GM18519 (cell line): ENCODE measurements around the gene KCNJ16.

Experiments used
- ATAC-seq: cut with Tn5 transposase; IDR thresholded peaks from one replicate; pipeline ENCODE4 v1.9.1; 2021; ENCODE audit warnings: mild to moderate bottlenecking, moderate library complexity; ENCODE audit not compliant: unreplicated experiment, low FRiP score

KCNJ16 gene

DNA sequence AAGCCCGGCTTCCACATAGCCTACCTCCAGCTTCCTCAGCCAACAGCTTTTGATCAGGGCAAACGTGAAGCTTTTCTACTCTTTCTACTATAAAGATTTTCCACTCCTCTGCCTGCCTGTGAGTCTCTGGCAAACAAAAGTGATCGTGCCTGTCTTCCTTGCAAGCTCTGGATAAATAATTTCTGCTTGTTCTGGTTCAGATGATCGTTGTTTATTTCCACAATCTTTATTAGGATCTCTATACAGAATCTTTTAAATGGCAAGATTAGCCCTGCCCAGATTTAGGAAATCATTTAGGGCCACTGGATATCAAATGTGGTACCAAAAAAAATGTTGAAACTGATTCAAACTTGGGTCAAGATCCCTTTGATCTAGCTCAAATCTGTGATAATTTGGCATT, 20.4 kb downstream of the KCNJ16 start:
- no peak for ATAC-seq

DNA sequence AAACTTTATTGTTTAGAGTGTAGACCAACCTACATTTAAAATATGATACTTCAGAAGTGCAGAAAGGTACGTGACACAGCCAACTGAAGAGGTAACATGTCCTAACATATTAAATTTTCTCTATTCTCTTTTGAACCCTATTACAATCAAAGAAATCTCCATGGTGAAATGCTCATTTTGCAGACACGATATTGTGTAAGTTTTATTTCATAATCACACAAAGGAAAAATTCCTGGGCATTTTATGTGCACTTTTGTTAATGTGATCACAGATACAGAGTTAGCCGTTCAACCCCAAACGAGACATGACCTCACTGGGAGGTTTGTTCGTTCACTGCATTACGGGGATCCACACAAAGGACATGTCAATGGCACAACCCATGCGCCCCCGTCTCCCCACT, 21.8 kb downstream of the KCNJ16 start:
- ATAC-seq = no peak

DNA sequence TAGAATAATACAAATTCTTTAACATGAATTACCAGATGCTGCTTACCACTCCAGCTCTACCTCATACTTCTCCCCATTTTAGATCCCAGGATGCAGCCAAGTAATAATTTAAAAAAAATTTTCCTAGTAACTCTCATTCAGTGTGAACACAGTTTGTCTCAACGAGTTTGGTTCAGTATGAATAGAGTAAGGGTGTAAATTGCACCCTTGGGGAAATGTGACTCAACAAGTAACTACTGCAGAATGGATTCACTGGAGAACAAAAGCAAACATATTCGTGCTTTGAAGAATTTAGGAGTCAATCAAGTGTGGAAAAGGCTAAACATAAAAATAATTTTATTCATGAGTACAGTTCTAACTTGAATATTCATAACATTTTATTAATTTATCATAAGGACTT, 23.0 kb downstream of the KCNJ16 start:
- no peak for ATAC-seq

DNA sequence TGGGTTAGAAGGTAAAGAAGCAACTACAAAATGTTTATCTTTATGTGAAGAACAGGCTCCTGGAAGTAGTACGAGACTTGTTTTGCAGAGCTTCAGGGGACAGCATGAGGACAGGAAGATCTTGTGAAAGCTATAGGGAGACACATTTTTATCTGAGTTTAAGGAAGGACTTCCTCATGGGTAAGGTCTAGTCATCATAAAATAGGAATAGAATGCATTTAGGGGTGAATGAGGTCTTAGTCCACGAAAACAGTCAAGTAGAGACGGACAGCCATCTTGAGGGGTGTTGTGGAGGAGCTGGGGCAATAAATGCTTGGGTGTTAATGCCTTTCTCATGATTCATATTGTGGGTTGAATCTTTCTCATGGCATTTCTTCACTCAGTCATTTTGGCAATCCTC, 24.3 kb downstream of the KCNJ16 start:
- no peak for ATAC-seq

DNA sequence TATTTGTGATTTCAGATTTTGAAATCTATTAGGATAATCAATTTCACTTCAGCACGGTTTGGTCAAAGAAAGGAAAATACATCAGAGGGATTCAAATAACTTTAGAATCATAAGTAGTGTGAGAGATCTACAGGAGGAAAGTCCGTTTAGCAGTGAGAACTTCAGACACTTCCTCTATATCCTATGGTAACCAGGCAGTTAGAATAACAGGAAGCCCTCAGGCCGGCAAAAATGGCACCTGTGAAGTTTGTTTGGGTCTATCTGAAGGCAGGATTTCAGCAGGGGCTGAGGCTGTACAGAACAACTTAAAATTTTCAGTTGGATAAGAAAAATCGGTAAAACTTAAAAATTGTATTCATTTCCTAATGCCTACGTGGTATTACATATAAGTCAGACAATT, 24.9 kb downstream of the KCNJ16 start:
- no peak for ATAC-seq

DNA sequence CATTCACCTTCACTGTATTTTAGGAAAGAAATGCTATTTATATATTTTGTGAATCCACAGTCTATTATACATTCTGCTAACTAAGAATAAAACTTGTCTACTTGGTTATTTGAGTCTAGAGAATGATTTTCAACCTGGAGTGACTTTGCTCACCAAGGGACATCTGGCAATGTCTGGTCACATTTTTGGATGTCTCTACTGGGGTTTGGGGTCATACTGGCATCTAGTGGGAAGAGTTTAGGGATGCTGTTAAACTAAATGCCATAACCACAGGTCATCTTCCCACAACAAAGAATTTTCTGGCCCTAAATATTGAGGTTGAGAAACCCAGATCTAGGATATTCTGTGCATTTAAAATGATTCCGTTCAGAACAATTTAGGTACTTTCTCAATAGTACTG, 26.0 kb downstream of the KCNJ16 start:
- no peak for ATAC-seq

DNA sequence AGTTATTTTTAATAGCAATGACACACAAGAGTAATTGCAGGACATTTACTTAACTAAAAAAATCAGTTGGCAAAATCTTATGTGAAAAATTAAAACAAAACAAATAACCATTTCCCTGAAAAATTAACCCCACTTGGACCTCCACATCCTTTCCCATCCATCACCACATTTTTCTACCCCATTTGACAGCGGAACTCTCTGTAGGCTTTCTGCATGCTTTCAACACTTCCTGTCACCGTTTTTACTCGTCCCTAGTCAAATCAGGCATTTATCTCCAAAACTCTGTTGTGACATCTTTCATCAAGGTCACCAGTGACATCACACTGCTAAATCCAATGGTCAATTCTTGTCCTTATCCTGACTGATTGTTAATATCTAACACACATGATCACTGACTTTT, 27.5 kb downstream of the KCNJ16 start:
- ATAC-seq = no peak

DNA sequence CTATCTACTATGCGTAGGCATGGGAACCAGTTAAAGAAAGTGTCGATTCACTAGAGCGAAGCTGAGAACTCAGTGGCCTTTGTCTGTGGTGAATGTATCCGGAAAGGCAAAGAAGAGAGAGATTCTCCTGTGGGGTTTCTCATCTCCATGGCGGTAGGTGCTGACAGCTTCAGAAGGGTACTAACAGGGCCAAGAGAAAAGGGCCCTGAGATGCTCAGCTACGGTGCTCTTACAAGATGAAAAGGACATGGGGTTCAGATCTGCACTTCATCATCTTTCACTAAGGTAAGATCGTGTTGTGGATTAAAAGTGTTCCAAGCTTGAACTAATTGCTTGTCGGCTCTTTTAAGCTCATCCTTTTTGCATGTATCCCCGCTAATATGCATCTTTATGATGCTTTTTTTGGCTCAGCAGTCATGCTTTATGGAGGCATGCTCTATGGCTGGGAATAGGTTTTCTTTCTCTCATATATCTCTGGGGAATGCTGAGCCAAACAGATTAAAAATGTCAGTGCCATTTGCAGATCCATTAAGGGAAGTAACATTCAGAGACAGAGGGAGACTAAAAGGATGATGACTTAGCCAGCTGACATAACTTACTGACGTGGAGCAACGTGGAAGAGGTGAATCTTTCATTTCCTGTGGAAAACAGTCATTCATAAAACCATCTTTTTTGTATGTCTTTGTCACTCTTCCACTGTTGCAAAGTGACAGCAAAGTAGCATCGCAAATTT, 29.9 kb downstream of the KCNJ16 start:
- ATAC-seq = no peak

DNA sequence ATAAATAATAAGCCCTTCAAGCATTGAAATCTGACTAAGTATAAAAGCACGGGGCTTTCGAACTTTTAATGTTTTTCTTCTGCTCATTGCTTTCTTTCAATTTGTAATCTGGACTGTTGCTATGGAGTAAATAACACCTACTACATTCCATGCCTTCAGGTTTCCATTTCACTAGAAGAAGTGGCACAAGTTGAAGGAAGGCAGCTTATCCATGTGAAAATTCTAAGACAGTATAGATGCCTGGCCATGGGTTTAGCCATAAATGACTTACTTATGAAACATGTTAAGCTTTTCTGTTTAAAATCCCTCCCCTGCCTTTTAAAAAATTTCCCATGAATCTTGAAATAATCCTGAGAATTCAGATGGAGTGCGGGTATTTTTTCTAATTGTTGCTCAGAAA, 30.6 kb downstream of the KCNJ16 start:
- no peak for ATAC-seq

DNA sequence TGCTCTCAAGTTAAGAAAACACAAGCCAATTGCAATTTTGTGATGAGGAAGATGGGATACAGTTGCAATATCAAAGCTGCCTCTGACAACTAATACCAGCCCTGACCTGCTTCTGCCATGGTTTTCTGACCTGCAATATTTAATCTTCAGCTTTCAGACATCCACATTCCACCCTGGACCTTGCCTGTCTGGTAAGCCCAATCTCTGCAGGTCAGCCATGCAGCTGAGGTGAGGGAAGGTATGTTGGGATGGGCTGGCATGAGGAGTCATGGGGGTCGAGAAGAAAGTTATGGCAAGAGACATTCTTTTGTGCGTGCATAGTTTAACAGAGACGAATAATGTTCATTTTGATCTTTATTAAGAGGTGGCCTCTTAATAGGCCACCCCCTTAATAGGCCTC, 31.5 kb downstream of the KCNJ16 start:
- ATAC-seq = no peak

DNA sequence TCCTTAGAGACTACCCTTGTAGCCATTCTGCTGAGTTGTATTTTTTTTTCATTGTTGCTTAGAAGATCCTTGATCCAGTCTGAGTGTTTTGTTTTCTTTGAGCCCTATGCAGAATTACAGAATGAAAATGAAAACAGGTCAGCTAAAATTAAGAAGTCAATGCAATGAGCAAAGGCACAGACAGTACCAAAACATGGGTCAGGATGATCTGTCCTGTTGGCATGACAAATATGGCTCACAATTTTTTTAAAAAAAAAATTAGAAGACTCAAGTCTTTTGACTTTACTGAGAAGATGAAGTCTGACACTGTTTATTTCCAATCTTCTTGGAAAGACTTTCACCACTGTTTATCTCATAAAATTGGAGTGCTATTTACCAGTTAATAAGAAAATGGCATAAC, 32.4 kb downstream of the KCNJ16 start:
- ATAC-seq = no peak

DNA sequence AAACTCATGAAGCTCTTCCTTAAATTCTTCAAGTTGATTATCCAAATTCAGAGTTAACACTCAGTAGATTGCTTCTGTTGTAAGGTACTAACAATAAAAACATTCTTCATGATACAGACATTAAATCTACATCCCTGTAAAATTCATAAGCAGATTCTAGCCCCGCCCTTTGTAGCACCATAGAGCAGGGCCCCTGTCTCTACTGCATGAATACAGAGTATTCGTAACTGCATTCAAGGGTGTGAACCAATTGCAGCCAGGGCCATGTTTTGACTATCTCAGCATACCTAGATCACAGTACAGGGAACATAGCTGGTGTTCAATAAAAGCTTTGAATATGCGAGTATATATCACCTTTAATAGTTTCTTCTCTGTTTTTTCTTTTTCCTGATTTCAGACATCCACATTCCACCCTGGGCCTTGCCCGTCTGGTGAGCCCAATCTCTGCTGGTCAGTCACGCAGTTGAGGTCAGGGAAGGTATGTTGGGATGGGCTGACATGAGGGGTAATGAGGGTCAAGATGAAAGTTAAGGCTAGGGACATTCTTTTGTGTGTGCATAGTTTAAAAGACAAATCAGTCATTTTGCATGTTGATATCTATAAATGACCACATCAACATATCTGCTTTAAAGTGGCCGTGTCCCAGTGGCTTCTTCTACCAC, 33.0 kb downstream of the KCNJ16 start:
- no peak for ATAC-seq

DNA sequence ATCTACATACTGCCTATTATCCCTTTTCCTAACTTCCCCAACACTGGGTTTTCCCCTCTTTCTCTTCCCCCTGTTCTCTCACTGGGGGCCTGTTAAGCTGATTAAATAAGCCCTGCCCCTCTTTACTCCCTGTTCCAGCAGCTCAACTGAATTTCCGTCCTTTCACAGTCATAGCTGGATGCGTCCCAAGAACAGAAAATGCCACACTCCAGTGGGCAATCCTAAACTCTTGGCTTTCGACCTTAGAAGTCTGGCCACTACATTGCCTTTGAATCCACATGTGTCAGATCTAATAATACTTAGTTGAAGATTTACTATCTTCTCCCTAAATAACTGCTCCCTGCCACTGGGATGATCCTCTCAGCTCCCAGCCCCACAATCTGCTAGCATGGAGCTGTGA, 34.5 kb downstream of the KCNJ16 start:
- no peak for ATAC-seq

DNA sequence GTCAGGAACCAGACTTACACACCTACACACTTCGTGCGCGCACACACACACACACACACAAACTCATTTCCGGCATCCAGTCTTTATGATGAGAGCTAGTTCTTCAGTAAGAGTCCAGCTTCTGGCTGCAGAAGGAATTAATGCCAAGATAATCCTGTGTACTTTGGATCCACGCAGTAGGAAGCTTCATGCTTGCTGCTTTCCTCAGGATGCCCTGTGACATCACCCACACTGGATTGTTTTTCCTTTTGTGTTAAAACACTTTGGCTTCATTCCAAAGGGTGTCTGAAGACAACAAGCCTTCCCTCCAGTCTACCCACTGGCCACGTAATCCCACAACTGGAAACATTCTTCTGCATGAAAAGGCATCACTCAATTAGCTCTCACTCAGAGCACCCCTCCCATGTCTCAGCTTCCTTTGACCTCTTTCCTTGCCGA, 35.4 kb downstream of the KCNJ16 start:
- no peak for ATAC-seq

DNA sequence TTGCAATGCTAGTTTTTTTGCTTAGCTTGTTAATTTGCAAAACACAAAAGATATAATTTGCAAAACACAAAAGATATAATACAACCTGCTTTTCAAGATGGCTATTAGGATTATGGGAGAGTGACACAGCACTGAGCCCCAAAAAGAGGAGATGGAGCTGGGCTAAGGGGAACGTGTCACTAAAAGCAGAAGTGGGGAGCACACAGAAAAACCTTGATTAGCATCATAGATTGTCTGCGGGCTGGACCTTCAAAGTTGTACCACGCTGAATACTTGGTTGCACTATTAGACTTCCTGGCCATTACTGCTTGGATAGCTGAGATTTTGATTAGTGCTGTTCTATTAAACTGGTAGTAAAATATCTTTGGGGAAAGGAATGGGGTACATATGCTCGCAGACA, 36.2 kb downstream of the KCNJ16 start:
- no peak for ATAC-seq

DNA sequence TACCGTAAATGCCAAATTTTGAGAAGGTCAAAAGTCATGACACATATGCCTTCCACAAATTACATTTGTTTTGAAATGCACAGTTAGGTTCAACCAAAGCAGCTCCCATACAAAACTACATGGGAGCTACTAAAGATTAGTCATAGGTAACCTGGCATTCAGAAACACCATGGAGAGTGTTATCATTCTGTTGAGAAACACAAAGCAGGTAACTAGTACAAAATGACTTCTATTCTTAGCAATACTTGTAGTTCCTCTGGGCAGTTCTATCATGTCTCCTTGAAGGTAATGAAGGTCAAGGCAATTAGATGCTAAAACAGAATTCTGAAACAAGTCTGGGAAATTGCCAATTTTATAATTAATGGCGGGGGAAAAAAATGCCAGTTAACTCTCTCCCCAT, 39.4 kb downstream of the KCNJ16 start:
- ATAC-seq = no peak

DNA sequence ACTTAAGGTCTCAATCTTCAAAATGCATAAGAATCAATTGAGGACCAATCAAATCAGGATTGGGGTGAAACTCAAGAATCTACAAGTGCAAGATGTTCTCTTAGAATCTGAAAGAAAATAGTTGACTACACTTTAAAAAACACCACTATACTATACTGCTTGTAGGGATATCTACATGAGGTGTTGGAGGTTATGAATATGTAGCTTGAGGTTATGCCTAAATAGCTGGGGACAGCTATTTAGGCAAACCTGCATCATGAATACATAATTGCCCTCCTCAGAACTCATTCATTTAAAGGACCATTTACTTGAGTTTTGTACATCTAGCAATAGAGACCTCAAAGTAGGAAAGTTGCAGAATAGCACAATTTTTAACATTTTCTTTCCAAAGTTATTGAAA, 40.1 kb downstream of the KCNJ16 start:
- no peak for ATAC-seq

DNA sequence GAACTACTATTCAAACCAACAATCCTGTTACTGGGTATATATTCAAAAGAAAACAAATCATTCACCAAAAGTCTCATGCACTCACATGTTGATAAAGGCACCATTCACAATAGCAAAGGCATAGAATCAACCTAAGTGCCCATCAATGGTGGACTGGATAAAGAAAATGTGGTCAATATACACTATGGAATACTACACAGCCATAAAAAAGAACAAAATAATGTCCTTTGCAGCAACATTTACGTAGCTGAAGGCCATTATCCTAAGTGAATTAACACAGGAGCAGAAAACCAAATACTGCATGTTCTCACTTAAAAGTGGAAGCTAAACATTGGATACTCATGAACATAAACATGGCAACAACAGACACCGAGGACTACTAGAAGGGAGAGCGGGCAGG, 41.9 kb downstream of the KCNJ16 start:
- ATAC-seq = no peak

DNA sequence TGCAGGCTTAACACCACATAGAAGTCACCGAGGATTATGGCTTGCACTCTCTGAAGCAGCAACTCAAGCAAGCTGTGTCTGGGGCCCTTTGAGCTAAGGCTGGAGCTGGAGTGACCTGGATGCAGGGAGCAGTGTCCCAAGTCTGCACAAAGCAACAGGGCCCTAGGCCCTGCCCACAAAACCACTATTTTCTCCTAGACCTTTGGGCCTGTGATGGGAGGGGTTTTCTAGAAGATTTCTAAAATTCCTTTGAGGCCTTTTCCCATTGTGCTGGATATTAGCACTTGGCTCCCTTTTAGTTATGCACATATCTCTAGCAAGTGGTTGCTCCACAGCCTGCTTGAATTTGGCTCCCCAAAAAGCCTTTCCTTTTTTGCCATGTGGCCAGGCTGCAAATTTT, 44.5 kb downstream of the KCNJ16 start:
- ATAC-seq = no peak

DNA sequence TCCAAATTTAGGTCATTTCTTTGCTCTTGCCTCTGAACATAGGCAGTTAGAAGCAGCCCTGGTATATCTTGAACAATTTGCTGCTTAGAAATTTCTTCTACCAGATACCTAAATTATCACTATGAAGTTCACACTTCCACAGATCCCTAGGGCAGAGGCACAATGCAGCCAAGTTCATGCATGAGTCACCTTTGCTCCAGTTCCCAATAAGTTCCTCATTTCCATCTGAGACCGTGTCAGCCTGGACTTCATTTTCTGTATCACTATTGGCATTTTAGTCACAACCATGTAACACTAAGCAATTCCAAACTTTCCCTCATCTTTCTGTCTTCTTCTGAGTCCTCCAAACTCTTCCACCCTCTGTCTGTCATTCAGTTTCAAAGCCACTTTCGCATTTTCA, 45.0 kb downstream of the KCNJ16 start:
- no peak for ATAC-seq

DNA sequence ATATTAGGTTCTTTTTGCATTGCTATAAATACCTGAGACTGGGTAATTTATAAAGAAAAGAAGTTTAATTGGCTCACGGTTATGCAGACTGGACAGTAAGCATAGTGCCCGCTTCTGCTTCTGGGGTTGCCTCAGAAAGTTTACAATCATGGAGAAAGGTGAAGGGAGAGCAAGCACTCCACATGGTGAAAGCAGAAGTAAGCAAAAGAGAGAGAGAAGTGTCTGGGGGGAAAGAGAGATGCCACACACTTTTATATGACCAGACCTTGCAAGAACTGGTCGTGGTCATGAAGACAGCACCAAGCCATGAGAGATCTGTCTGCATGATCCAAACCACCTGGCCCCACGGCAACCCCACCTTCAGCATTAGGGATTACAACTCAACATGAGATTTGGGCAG, 45.4 kb downstream of the KCNJ16 start:
- no peak for ATAC-seq

DNA sequence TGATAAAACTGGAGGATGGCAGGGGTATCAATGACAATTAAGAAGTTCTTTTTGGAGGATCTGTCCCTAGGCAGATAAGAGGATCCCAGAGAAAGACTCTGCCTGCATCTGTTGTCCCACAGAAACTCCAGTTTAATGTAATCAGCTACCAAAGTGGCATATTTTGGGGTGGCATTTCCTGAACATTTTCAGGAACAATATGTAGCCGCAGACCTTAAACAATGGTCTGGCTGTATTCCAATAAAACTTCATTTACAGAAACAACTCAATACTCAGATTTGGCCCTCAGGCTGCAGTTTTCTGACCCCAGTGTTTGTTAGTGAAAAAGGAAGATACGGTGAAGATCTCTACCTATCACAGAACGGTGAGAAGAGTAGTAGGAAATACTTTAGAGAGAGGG, 46.1 kb downstream of the KCNJ16 start:
- ATAC-seq = no peak
